ENCODE results near the gene EEF2K.

The EEF2K gene

DNA sequence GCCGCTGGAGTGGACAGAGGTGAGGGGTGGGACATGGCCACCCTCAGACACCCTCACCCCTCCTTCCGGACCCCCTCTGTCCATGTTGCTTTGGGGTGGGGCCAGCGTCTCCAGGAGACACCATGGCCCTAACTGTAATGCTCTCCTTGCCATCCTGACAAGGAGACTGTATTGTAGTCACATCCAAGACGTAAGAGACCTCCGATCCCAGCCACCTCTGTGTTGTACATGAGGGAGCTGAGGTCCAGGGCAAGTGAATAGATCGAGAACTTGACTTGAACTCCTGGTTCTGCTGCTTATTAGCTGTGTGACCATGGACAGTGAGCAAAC, 121.3 kb downstream of the EEF2K start:
- H2AFZ ChIP-seq (ENCODE audit: low read length), result no peak overlapping the region
- no CpG with 5 or more reads among the region's 6 CpGs for WGBS, 2 donors (ENCODE audit: extremely low coverage in 2 of 2, insufficient read length in 2 of 2, insufficient replicate concordance in 1 of 2)
- H3K4me1 ChIP-seq (ENCODE audit: control insufficient read depth in 2 of 2, insufficient read depth in 1 of 2, low read depth in 1 of 2, low read length in 2 of 2), result no peaks in the 10 kb centered on the region
- DNase-seq (ENCODE audit: low spot score), result no peak
- no peak overlapping the region for H2BK120ac ChIP-seq (ENCODE audit: low read depth, low read length)
- no peaks in the 10 kb centered on the region for H3K27me3 ChIP-seq (ENCODE audit: control insufficient read depth in 3 of 3, insufficient read depth in 3 of 3, low read depth in 1 of 3, low read length in 3 of 3)
- no peak overlapping the region for H3K4me2 ChIP-seq (ENCODE audit: insufficient read depth, low read length, poor library complexity, severe bottlenecking)
- H3K36me3 ChIP-seq (replicated peaks in 1 of 2; ENCODE audit: control insufficient read depth in 2 of 2, insufficient read depth in 2 of 2, low read length in 2 of 2), result peaks cover 66 to 89% of the 10 kb centered on the region in 2 donors
- H4K8ac ChIP-seq (ENCODE audit: low read depth, low read length), result no peak overlapping the region
- no peak overlapping the region for H2BK15ac ChIP-seq (ENCODE audit: low read length)
- H2BK12ac ChIP-seq (ENCODE audit: low read length), result no peak overlapping the region
- H4K91ac ChIP-seq (ENCODE audit: low read depth, low read length, poor library complexity), result no peak overlapping the region
- H2AK5ac ChIP-seq (ENCODE audit: low read depth, low read length), result peak overlapping the region; percentile 56
- no peak overlapping the region for H2BK5ac ChIP-seq (ENCODE audit: low read length)
- H3K18ac ChIP-seq (ENCODE audit: low read length), result no peak overlapping the region
- H3K9me3 ChIP-seq (replicated peaks in 1 of 2; ENCODE audit: control insufficient read depth in 2 of 2, insufficient read depth in 1 of 2, low read depth in 1 of 2, low read length in 2 of 2), result peaks cover 0 to 2% of the 10 kb centered on the region in 2 donors
- H3K23ac ChIP-seq (ENCODE audit: low read depth, low read length, poor library complexity), result peak overlapping the region; percentile 25
- H3K4me3 ChIP-seq (ENCODE audit: low read length in 2 of 2), result no peak overlapping the region
- H3K4ac ChIP-seq (ENCODE audit: low read length), result no peak overlapping the region
- H3K27ac ChIP-seq (replicated peaks; ENCODE audit: low read length), result no peak overlapping the region
- H3K9ac ChIP-seq (ENCODE audit: low read depth, low read length, poor library complexity), result no peak overlapping the region
- no peak overlapping the region for H3K14ac ChIP-seq (ENCODE audit: low read length)
- peaks cover 7% of the 10 kb centered on the region for H3K79me1 ChIP-seq (ENCODE audit: low read depth, low read length)

DNA sequence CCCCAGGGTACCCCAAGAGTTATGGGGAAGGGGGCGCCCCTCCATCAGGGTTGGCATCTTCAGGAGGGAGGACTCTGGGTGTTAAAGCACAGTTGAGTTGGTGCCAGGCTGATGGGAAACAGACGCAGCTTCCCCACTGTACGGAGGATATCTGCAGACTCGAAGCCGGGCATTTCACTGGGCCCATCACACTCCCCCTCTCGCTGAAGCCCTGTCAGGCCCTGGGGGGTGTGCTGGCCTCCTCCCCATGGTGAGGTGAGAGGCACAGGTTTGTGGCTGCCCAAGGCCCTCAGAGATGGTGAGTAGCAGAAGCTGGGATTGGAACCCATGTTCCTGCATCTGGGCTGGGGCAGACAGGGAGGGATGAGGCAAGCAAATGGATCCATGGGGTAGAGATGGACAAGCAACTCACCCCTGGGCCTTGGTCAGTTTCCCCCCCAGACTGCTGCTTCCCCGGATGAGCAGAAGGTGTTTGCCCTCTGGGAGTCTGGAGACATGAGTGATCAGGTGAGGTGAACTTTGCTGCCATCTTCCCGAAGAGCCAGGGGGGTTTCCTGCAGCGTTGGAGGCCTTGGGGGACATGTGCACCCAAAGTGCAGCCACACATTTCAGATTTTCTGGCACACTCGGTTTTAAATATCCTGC, 122.1 kb downstream of the EEF2K start:
- H3K79me1 ChIP-seq (ENCODE audit: low read depth, low read length), result peaks cover 6% of the 10 kb centered on the region
- no peak overlapping the region for H3K4me3 ChIP-seq (ENCODE audit: low read length in 2 of 2)
- peaks cover 62 to 86% of the 10 kb centered on the region in 2 donors for H3K36me3 ChIP-seq (replicated peaks in 1 of 2; ENCODE audit: control insufficient read depth in 2 of 2, insufficient read depth in 2 of 2, low read length in 2 of 2)
- H3K9me3 ChIP-seq (replicated peaks in 1 of 2; ENCODE audit: control insufficient read depth in 2 of 2, insufficient read depth in 1 of 2, low read depth in 1 of 2, low read length in 2 of 2), result peaks cover 0 to 2% of the 10 kb centered on the region in 2 donors
- H2AK5ac ChIP-seq (ENCODE audit: low read depth, low read length), result no peak overlapping the region
- no peak overlapping the region for H3K14ac ChIP-seq (ENCODE audit: low read length)
- H3K4me1 ChIP-seq (ENCODE audit: control insufficient read depth in 2 of 2, insufficient read depth in 1 of 2, low read depth in 1 of 2, low read length in 2 of 2), result no peaks in the 10 kb centered on the region
- H3K27ac ChIP-seq (replicated peaks; ENCODE audit: low read length), result no peak overlapping the region
- no peak overlapping the region for H2BK12ac ChIP-seq (ENCODE audit: low read length)
- H3K4me2 ChIP-seq (ENCODE audit: insufficient read depth, low read length, poor library complexity, severe bottlenecking), result no peak overlapping the region
- H3K23ac ChIP-seq (ENCODE audit: low read depth, low read length, poor library complexity), result no peak overlapping the region
- H3K27me3 ChIP-seq (ENCODE audit: control insufficient read depth in 3 of 3, insufficient read depth in 3 of 3, low read depth in 1 of 3, low read length in 3 of 3), result no peaks in the 10 kb centered on the region
- H2AFZ ChIP-seq (ENCODE audit: low read length), result no peak overlapping the region
- no peak overlapping the region for H3K18ac ChIP-seq (ENCODE audit: low read length)
- no peak overlapping the region for H2BK120ac ChIP-seq (ENCODE audit: low read depth, low read length)
- H4K91ac ChIP-seq (ENCODE audit: low read depth, low read length, poor library complexity), result no peak overlapping the region
- H3K9ac ChIP-seq (ENCODE audit: low read depth, low read length, poor library complexity), result peak overlapping the region; percentile 4
- H2BK15ac ChIP-seq (ENCODE audit: low read length), result no peak overlapping the region
- WGBS, 2 donors (ENCODE audit: extremely low coverage in 2 of 2, insufficient read length in 2 of 2, insufficient replicate concordance in 1 of 2), result no CpG with 5 or more reads among the region's 10 CpGs
- DNase-seq (ENCODE audit: low spot score), result no peak
- no peak overlapping the region for H4K8ac ChIP-seq (ENCODE audit: low read depth, low read length)
- peak overlapping the region; percentile 53 for H2BK5ac ChIP-seq (ENCODE audit: low read length)
- no peak overlapping the region for H3K4ac ChIP-seq (ENCODE audit: low read length)

DNA sequence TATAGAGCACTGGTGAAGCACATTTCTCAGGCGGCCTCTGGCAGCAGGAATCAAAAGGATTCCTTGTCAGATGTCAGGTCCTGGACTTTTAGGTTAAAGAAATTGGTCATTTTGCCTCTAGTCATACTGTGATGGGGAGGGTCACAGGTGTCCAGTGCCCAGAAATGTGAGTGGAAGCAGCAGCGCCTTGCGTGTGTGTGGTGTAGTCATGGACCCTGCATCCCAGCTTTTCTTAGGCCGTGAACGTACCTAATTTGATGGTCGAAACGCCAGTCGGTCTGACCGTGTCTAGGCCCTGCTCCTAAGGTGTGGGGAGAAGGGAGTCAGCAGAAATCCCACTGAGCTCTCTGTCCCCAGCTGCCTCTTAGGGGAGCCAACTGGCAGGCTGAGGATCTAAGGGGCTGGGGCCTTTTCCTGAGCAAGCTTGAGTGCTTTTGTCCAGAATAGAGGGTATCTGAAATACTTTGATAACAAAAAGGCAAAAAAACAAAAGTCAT, 123.2 kb downstream of the EEF2K start:
- Histone ChIP-seq H3K27ac (replicated peaks; ENCODE audit: low read length) (no peak overlapping the region), H3K4me3 (ENCODE audit: low read length in 2 of 2) (no peak overlapping the region), H3K23ac (ENCODE audit: low read depth, low read length, poor library complexity) (no peak overlapping the region), H4K91ac (ENCODE audit: low read depth, low read length, poor library complexity) (no peak overlapping the region), H3K27me3 (ENCODE audit: control insufficient read depth in 3 of 3, insufficient read depth in 3 of 3, low read depth in 1 of 3, low read length in 3 of 3) (no peaks in the 10 kb centered on the region), H2AK5ac (ENCODE audit: low read depth, low read length) (no peak overlapping the region), H3K79me1 (ENCODE audit: low read depth, low read length) (peaks cover 4% of the 10 kb centered on the region), H3K9ac (ENCODE audit: low read depth, low read length, poor library complexity) (no peak overlapping the region), H3K4me2 (ENCODE audit: insufficient read depth, low read length, poor library complexity, severe bottlenecking) (no peak overlapping the region), H2BK15ac (ENCODE audit: low read length) (no peak overlapping the region), H3K9me3 (replicated peaks in 1 of 2; ENCODE audit: control insufficient read depth in 2 of 2, insufficient read depth in 1 of 2, low read depth in 1 of 2, low read length in 2 of 2) (peaks cover 3 to 5% of the 10 kb centered on the region in 2 donors), H3K4ac (ENCODE audit: low read length) (no peak overlapping the region), H2BK120ac (ENCODE audit: low read depth, low read length) (no peak overlapping the region), H2BK5ac (ENCODE audit: low read length) (no peak overlapping the region), H3K36me3 (replicated peaks in 1 of 2; ENCODE audit: control insufficient read depth in 2 of 2, insufficient read depth in 2 of 2, low read length in 2 of 2) (peaks cover 59 to 89% of the 10 kb centered on the region in 2 donors), H2BK12ac (ENCODE audit: low read length) (no peak overlapping the region), H3K4me1 (ENCODE audit: control insufficient read depth in 2 of 2, insufficient read depth in 1 of 2, low read depth in 1 of 2, low read length in 2 of 2) (no peaks in the 10 kb centered on the region), H3K18ac (ENCODE audit: low read length) (no peak overlapping the region), H3K14ac (ENCODE audit: low read length) (no peak overlapping the region), H2AFZ (ENCODE audit: low read length) (no peak overlapping the region), H4K8ac (ENCODE audit: low read depth, low read length) (no peak overlapping the region)
- DNase-seq (ENCODE audit: low spot score), result no peak
- no CpG with 5 or more reads among the region's 9 CpGs for WGBS, 2 donors (ENCODE audit: extremely low coverage in 2 of 2, insufficient read length in 2 of 2, insufficient replicate concordance in 1 of 2)

DNA sequence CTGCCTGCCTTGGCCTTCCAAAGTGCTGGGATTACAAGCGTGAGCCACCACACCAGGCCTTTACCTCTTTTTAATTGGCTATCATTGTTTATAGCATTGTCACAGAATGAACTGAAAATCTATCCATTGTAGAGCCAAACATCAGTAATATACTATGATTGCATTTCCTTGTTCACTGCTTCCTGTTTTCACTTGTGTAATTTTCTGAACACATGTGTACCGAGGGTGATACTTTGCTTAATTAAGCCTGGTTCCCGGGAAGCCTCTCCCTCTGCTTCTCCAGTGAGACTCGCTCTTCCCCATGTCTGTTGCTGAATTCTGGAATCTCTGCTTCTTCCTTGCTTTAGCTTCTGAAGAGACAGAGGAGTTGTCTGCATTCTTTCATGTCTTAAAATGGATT, 124.2 kb downstream of the EEF2K start:
- no peak overlapping the region for H2AFZ ChIP-seq (ENCODE audit: low read length)
- H2BK5ac ChIP-seq (ENCODE audit: low read length), result no peak overlapping the region
- no peaks in the 10 kb centered on the region for H3K27me3 ChIP-seq (ENCODE audit: control insufficient read depth in 3 of 3, insufficient read depth in 3 of 3, low read depth in 1 of 3, low read length in 3 of 3)
- peaks cover 2% of the 10 kb centered on the region for H3K79me1 ChIP-seq (ENCODE audit: low read depth, low read length)
- no CpG with 5 or more reads among the region's 4 CpGs for WGBS, 2 donors (ENCODE audit: extremely low coverage in 2 of 2, insufficient read length in 2 of 2, insufficient replicate concordance in 1 of 2)
- no peak overlapping the region for H4K91ac ChIP-seq (ENCODE audit: low read depth, low read length, poor library complexity)
- H3K4me3 ChIP-seq (ENCODE audit: low read length in 2 of 2), result no peak overlapping the region
- H3K4me1 ChIP-seq (ENCODE audit: control insufficient read depth in 2 of 2, insufficient read depth in 1 of 2, low read depth in 1 of 2, low read length in 2 of 2), result no peaks in the 10 kb centered on the region
- H3K4me2 ChIP-seq (ENCODE audit: insufficient read depth, low read length, poor library complexity, severe bottlenecking), result peak overlapping the region; percentile 11
- H3K9ac ChIP-seq (ENCODE audit: low read depth, low read length, poor library complexity), result no peak overlapping the region
- DNase-seq (ENCODE audit: low spot score), result no peak
- H3K4ac ChIP-seq (ENCODE audit: low read length), result no peak overlapping the region
- H2BK12ac ChIP-seq (ENCODE audit: low read length), result no peak overlapping the region
- no peak overlapping the region for H3K23ac ChIP-seq (ENCODE audit: low read depth, low read length, poor library complexity)
- peaks cover 56 to 89% of the 10 kb centered on the region in 2 donors for H3K36me3 ChIP-seq (replicated peaks in 1 of 2; ENCODE audit: control insufficient read depth in 2 of 2, insufficient read depth in 2 of 2, low read length in 2 of 2)
- H3K9me3 ChIP-seq (replicated peaks in 1 of 2; ENCODE audit: control insufficient read depth in 2 of 2, insufficient read depth in 1 of 2, low read depth in 1 of 2, low read length in 2 of 2), result peaks cover 3 to 9% of the 10 kb centered on the region in 2 donors
- no peak overlapping the region for H2AK5ac ChIP-seq (ENCODE audit: low read depth, low read length)
- H3K27ac ChIP-seq (replicated peaks; ENCODE audit: low read length), result no peak overlapping the region
- H3K14ac ChIP-seq (ENCODE audit: low read length), result no peak overlapping the region
- H3K18ac ChIP-seq (ENCODE audit: low read length), result no peak overlapping the region
- no peak overlapping the region for H2BK120ac ChIP-seq (ENCODE audit: low read depth, low read length)
- no peak overlapping the region for H2BK15ac ChIP-seq (ENCODE audit: low read length)
- H4K8ac ChIP-seq (ENCODE audit: low read depth, low read length), result no peak overlapping the region
